GM18861 (cell line): ENCODE results near the gene PLEKHA1.

Experiments
- ATAC-seq: cut with Tn5 transposase; IDR thresholded peaks from one replicate; pipeline ENCODE4 v1.9.1; 2021; ENCODE audit not compliant: unreplicated experiment

The PLEKHA1 gene

DNA sequence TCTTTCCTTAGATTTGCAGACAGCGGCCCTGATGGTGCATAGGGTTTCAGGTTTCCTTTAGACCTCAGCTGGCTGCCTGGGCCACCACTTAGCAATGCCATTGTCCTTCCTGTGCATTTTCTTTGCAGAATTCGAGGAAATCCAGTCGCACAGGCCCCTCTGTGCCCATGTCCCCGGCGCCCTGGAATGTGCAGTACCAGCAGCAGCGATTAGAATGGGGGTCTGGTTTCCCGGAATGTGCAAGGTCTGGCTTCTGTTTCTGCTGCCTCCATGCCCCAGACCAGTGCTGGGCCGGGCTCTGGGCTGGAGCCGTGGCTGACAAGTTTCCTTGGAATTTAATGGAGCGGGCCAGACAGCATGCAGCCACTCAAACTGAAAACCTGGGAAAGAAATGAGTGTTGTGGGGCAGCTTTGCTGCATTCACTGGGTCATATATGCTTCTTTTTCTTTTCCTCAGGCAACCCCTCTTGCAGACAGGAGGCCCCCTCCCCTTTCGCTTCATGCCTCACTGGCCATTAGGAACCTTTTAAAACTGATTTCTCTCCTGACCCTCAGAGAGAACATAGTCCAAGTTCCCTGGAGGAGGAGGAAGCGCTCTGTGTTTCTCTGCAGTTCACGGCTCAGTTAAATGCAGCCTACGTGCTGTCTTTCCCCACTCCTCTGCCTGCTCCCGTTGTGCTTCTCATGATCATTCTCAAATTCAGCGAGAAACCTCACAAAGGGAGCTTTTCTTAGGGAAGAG, 101.3 kb downstream of the PLEKHA1 start:
- no peak for ATAC-seq

DNA sequence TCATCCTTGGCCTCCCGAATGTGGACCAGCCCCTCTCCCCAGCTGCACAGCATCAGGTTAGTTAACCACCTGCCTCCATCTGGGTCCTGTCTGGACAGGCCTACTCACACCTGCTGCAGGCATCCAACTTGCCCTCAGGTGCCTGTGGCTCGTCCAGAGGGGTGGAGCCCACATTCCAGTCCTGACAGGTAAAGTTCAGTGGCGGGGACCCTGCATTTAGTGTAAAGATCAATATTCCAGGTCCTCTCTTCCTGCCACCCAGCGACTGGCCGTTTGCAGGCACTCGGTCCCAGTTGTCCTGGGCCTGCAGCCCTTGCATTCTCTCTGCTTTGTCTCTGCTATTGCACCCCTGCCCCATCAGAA, 101.8 kb downstream of the PLEKHA1 start:
- no peak for ATAC-seq

DNA sequence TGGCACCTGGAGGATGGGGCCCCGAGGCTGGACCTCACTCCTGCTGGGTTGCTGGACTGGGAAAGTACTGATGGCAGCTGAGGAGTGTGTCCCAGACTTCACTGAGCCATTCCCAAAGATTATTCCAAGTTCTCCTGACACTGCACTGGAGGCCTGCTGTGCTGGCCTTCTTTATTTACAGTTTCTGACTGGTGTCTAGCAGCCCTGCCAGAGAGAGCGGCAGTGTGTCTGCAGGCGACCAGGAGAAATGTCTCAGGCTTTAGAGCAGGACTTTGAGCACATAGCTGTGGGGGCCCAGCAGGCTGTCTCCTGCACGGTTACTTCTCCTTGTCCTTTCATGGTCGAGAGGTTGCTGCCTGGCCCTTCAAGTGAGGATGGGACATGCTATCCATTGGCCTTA, 102.9 kb downstream of the PLEKHA1 start:
- ATAC-seq, result no peak

GRCh38 chr10:122478971-122479370, 104.5 kb downstream of the PLEKHA1 start:
- no peak for ATAC-seq

GRCh38 chr10:122480146-122480833, 105.8 kb downstream of the PLEKHA1 start:
- ATAC-seq, result no peak

DNA sequence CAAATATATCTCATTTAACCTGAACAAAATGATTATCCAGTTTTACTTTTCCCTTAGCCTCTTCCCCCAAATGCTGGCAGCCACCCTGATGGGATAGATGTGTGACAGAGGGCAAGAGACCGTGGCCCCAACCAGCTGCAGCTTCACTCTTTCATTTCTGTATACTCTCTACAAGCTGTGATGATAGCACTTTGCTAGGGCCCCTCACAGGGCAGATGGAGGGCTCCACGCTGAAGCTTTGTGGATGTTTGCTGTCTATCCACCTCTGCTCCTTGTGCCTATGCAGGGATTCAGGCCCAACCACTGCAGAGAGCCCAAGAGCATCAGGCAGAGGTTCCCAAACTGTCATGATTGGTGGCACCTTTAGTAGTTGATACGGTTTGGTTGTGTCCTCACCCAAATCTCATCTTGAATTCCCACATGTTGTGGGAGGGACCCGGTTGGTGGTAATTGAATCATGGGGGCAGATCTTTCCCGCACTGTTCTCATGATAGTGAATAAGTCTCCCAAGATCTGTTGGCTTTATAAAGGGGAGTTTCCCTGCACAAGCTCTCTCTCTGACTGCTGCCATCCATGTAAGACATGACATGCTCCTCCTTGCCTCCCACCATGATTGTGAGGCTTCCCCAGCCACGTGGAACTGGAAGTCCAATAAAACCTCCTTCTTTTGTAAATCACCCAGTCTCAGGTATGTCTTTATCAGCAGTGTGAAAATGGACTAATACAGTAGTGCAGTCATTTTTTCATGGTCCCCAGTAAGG, 107.0 kb downstream of the PLEKHA1 start:
- no peak for ATAC-seq
